Keratinocyte (primary cell): Measurements from ENCODE around the gene CORO7. TPM values are rescaled to one million over a fixed set of nuclear protein-coding genes. Genes with fewer than 3 reads are reported as not detected.

Experiments
- DNase-seq: peaks from one replicate; pipeline ENCODE4 v3.0.0-alpha.2; 2011; ENCODE audit warnings: low read depth, missing footprints, low spot score
- FAIRE-seq: peaks from 2 replicates; lab custom pipeline; 2011; peaks lifted over from hg19 to GRCh38; lab: Jason Lieb, UNC
- H2AFZ ChIP-seq: 2 replicates; pipeline ENCODE4 v1.6.0; 2012; ENCODE audit warnings: low read length, control low read depth, inconsistent platforms; ENCODE audit not compliant: control insufficient read depth
- H3K27ac ChIP-seq: 2 replicates; pipeline ENCODE4 v1.5.1; 2011; ENCODE audit warnings: low read length; ENCODE audit not compliant: control insufficient read depth, insufficient read depth
- H3K27me3 ChIP-seq: 3 replicates; pipeline ENCODE4 v1.6.0; 2011; ENCODE audit warnings: low read length; ENCODE audit not compliant: control insufficient read depth, insufficient read depth; ENCODE audit errors: extremely low read depth
- H3K36me3 ChIP-seq, 2 experiments: 2 replicates in 1 of 2; 3 replicates in 1 of 2; pipeline ENCODE4 v1.5.1; 2011; ENCODE audit warnings: low read length in 2 of 2, mild to moderate bottlenecking in 1 of 2; ENCODE audit not compliant: control insufficient read depth in 2 of 2, insufficient read depth in 2 of 2; ENCODE audit errors: extremely low read depth in 1 of 2
- H3K4me1 ChIP-seq: 3 replicates; pipeline ENCODE4 v1.5.1; 2011; ENCODE audit warnings: low read length; ENCODE audit not compliant: control insufficient read depth, insufficient read depth; ENCODE audit errors: extremely low read depth
- H3K4me2 ChIP-seq: 3 replicates; pipeline ENCODE4 v1.6.0; 2011; ENCODE audit warnings: low read depth, low read length; ENCODE audit not compliant: control insufficient read depth, insufficient read depth; ENCODE audit errors: extremely low read depth
- H3K4me3 ChIP-seq, 3 experiments: fragments of 200-600 bp in 1 of 3; sonication (generic) in 1 of 3; 2 replicates in 2 of 3; 3 replicates in 1 of 3; pipeline ENCODE4 v1.5.1; 2011 to 2016; ENCODE audit warnings: low read length in 3 of 3, mild to moderate bottlenecking in 3 of 3, control low read depth in 2 of 3, inconsistent platforms in 1 of 3, low read depth in 1 of 3, mixed read lengths in 1 of 3, mixed run types in 1 of 3, moderate library complexity in 1 of 3; ENCODE audit not compliant: control insufficient read depth in 2 of 3, insufficient read depth in 2 of 3; ENCODE audit errors: extremely low read depth in 1 of 3
- H3K79me2 ChIP-seq: 2 replicates; pipeline ENCODE4 v1.6.0; 2012; ENCODE audit warnings: low read length; ENCODE audit not compliant: control insufficient read depth, insufficient read depth
- H3K9ac ChIP-seq: 3 replicates; pipeline ENCODE4 v1.6.0; 2011; ENCODE audit warnings: low read length; ENCODE audit not compliant: control insufficient read depth, insufficient read depth; ENCODE audit errors: extremely low read depth
- H3K9me1 ChIP-seq: 3 replicates; pipeline ENCODE4 v1.6.0; 2011; ENCODE audit warnings: low read length; ENCODE audit not compliant: control insufficient read depth, insufficient read depth; ENCODE audit errors: extremely low read depth
- H3K9me3 ChIP-seq: 2 replicates; pipeline ENCODE4 v1.5.1; 2012; ENCODE audit warnings: low read depth, low read length; ENCODE audit not compliant: control insufficient read depth
- H4K20me1 ChIP-seq: 3 replicates; pipeline ENCODE4 v1.6.0; 2011; ENCODE audit warnings: low read length; ENCODE audit not compliant: control insufficient read depth, insufficient read depth; ENCODE audit errors: extremely low read depth
- EZH2 ChIP-seq: IDR thresholded peaks from one replicate; pipeline ENCODE4 v1.6.1; 2012; ENCODE audit warnings: inconsistent platforms, mild to moderate bottlenecking, low read length, moderate library complexity
- dilution Hi-C: fragments of 300-500 bp; cut with MboI; formaldehyde crosslinking; loops from one replicate; pipeline ENCODE4 v1.7.0; 2020; ENCODE audit warnings: low sequenced_read_pairs; ENCODE audit not compliant: extremely low pct_ligation_motif_present
- polyA plus RNA-seq, 5 experiments: library from polyadenylated mRNA; depleted of rRNA in 3 of 5; stranded (reverse) in 3 of 5; stranded (forward) in 1 of 5; unstranded in 1 of 5; fragments of >200 nt; gene quantifications; 1 replicate in 1 of 5; 2 replicates in 3 of 5; 3 replicates in 1 of 5; pipeline versions ENCODE4 v1.2.1 to v1.2.3, GENCODE V29; 2011 to 2012; ENCODE audit warnings: missing spikeins in 2 of 5, low read depth in 1 of 5, low replicate concordance in 1 of 5
- TF ChIP-seq, protein P1 (sequence below), 3 experiments: IDR thresholded peaks in 1 of 3; conservative IDR thresholded peaks in 1 of 3; optimal IDR thresholded peaks in 1 of 3; 2 replicates in 2 of 3; 3 replicates in 1 of 3; pipeline versions ENCODE3 to v1.5.1; 2011; ENCODE audit warnings: low read length in 3 of 3, mild to moderate bottlenecking in 3 of 3, moderate library complexity in 2 of 3, control low read depth in 1 of 3, inconsistent platforms in 1 of 3; ENCODE audit not compliant: insufficient read depth in 2 of 3; ENCODE audit errors: extremely low read depth in 1 of 3

The CORO7 gene
- polyA plus RNA-seq, 1 donor (not counting 4 experiments of a cell fraction or from before 2014, with no cell fraction given): 8.4 TPM

GRCh38 chr16:4356820-4357219 lies 59.6 kb downstream of the CORO7 start:
- Histone ChIP-seq H2AFZ (no peak overlapping the region), H4K20me1 (no peaks in the 10 kb centered on the region), H3K9me3 (no peaks in the 10 kb centered on the region), H3K4me1 (no peaks in the 10 kb centered on the region), H3K79me2 (no peaks in the 10 kb centered on the region), H3K27me3 (no peaks in the 10 kb centered on the region), H3K27ac (no peak overlapping the region), H3K4me2 (no peak overlapping the region), H3K9me1 (no peaks in the 10 kb centered on the region), H3K9ac (no peak overlapping the region), H3K4me3 (no peak overlapping the region), H3K36me3 (peaks cover 0 to 22% of the 10 kb centered on the region in 2 experiments)
- dilution Hi-C loops: no loop called here
- FAIRE-seq: no peak
- DNase-seq: no peak
- TF ChIP-seq EZH2: no peak
- TF ChIP-seq, protein P1, sequence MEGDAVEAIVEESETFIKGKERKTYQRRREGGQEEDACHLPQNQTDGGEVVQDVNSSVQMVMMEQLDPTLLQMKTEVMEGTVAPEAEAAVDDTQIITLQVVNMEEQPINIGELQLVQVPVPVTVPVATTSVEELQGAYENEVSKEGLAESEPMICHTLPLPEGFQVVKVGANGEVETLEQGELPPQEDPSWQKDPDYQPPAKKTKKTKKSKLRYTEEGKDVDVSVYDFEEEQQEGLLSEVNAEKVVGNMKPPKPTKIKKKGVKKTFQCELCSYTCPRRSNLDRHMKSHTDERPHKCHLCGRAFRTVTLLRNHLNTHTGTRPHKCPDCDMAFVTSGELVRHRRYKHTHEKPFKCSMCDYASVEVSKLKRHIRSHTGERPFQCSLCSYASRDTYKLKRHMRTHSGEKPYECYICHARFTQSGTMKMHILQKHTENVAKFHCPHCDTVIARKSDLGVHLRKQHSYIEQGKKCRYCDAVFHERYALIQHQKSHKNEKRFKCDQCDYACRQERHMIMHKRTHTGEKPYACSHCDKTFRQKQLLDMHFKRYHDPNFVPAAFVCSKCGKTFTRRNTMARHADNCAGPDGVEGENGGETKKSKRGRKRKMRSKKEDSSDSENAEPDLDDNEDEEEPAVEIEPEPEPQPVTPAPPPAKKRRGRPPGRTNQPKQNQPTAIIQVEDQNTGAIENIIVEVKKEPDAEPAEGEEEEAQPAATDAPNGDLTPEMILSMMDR (optimal IDR thresholded peaks at IDR 0.05 in 1 of 3, IDR thresholded peaks at IDR 0.05 in 1 of 3, conservative IDR thresholded peaks at IDR 0.05 in 1 of 3; ENCODE audit: extremely low read depth in 1 of 3, insufficient read depth in 2 of 3, low read length in 3 of 3): no peak

- H4K20me1 ChIP-seq: no peaks in the 10 kb centered on the region
- no peaks in the 10 kb centered on the region for H3K9me1 ChIP-seq
- no peak overlapping the region for H3K4me3 ChIP-seq
- peaks cover 12% of the 10 kb centered on the region for H3K79me2 ChIP-seq
- H3K27ac ChIP-seq: no peak overlapping the region
- H3K27me3 ChIP-seq: no peaks in the 10 kb centered on the region
- dilution Hi-C loops: no loop called here
- no peak for DNase-seq
- no peak for FAIRE-seq
- H3K9ac ChIP-seq: no peak overlapping the region
- peaks cover 0 to 14% of the 10 kb centered on the region in 2 experiments for H3K36me3 ChIP-seq
- H3K4me1 ChIP-seq: peaks cover 7% of the 10 kb centered on the region
- no peaks in the 10 kb centered on the region for H3K9me3 ChIP-seq
- TF ChIP-seq, protein P1 (optimal IDR thresholded peaks at IDR 0.05 in 1 of 3, IDR thresholded peaks at IDR 0.05 in 1 of 3, conservative IDR thresholded peaks at IDR 0.05 in 1 of 3; ENCODE audit: extremely low read depth in 1 of 3, insufficient read depth in 2 of 3, low read length in 3 of 3): no peak
- TF ChIP-seq EZH2: no peak
- H3K4me2 ChIP-seq: no peak overlapping the region
- no peak overlapping the region for H2AFZ ChIP-seq
These were observed 61.6 kb downstream of the CORO7 start for GRCh38 chr16:4354512-4355409.
